NCI-H510A (cell line): ENCODE results near the gene AFMID.
A peak's percentile ranks its signal among the peaks of the same experiment; 100 is the strongest.
"Not testable (repeated sequence)": the region's sequence is repeated elsewhere in the genome, so short reads cannot be mapped to it uniquely, and the experiment has no call there.

Experiments used
- DNase-seq: peaks from one replicate; lab custom pipeline; 2025; lab: John Stamatoyannopoulos, UW

The AFMID gene, protein sequence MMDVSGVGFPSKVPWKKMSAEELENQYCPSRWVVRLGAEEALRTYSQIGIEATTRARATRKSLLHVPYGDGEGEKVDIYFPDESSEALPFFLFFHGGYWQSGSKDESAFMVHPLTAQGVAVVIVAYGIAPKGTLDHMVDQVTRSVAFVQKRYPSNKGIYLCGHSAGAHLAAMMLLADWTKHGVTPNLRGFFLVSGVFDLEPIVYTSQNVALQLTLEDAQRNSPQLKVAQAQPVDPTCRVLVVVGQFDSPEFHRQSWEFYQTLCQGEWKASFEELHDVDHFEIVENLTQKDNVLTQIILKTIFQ

DNA sequence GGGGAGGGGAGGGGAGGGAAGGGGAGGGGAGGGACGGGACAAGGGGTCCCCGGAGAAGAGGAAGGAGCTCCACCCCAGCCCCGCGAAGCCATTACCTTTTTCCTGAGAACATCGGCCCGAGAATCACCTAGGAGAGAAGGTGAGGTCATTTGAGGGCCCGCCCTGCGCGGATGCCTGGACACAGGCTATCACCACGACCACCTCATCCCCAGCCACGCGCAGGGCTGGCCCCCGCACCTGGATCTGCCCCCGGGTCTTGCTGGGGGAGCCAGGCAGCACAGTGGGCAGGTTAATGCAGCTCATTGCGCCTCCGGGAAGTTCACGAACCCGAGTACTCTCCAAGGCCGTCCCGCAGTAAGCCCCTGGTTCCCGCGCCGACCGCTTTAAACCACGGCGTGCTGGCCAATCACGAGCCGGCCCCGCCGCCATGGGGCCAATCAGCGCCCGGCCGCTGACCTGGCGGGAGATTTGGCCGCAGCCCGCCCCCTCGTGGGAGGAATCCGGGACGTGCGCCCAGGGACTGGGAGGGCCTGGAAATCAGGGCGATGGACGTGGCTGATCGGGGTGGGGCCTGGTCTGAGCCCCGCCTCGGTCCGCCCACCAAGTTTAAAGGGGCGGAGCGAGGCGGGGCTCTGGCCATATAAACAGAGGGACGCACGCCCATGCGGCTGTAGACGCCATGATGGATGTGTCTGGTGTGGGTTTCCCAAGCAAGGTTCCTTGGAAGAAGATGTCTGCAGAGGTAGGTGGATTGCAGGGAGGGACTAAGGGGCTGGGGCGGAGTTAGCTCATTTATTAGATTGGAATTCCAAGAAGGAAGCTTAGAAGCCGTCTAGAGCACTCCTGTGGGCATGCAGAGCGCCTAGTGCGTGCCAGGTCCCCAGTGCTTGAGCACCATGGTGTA is at the start of gene AFMID, which contains the start of gene TK1:
Gene AFMID (plus strand): TSS at position 671 of the 904 bp plus-strand sequence. CDS start 9 bp downstream, at position 680.
Gene TK1 (minus strand): TSS at position 361 of the 904 bp plus-strand sequence. CDS start 58 bp downstream, at position 303.
- DNase-seq = peak; percentile 90

DNA sequence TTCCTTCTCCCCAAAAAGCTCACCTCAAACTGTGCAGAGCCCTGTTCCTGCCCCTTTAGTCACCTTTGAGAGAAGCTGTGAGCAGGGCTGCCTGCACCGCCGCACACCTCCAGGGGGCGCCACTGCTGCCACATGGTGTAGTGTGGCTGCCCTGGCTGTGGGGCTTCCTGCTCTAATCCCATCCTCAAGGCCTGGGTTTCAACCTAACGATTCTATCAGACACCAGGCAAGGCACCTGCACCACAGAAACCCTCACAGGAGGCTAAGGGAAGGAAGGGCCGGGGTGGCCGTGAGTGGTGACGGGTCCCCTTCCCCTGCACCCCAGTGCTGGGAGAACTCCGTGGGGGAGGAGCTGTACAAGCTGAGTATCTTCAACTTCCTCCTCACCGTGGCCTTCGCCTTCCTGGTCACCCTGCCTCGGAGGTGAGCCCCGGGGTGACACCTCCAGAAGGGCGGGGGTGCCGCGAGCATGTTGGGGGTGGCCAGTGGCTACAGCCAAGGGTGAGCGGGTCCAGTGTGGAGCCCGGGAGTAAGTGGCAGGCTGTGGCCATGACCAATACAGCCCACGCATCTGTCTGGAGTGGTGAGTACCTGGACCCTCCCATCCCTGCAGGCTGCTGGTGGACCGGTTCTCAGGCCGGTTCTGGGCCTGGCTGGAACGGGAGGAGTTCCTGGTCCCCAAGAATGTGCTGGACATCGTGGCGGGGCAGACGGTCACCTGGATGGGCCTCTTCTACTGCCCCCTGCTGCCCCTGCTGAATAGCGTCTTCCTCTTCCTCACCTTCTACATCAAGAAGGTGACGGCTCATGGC is 49.6 kb upstream of the AFMID start:
- no peak for DNase-seq

DNA sequence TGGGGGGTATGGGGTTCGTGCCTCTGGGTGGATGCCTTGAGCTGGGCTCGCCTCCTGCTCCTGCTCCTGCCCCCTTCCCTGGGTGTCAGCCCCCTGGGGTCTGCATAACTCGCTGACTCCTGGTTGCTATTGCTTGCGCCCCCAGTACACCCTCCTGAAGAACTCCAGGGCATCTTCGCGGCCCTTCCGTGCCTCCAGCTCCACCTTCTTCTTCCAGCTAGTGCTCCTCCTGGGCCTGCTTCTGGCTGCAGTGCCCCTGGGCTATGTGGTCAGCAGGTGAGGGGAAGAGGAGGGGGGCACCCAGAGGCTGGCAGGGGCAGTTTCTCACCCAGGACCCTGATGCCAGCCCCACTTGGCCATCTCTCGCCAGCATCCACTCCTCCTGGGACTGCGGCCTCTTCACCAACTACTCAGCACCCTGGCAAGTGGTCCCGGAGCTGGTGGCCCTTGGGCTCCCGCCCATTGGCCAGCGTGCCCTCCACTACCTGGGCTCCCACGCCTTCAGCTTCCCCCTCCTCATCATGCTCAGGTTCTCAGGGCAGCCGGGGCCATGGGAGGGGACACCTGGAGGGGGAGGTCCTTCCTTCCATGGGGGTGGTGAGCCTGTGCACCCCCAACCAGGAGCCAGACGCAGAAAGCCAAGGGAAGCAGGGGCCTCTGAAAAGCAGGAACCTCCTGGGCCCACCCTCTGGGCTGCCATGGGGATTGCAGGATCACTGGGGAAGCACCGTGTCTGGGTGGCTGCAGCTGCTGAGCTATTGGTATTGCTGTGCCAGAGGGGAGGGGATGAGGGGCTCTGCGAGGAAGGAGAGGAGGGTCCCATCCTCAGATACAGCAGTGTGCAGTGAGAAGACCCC is 48.7 kb upstream of the AFMID start:
- no peak for DNase-seq

DNA sequence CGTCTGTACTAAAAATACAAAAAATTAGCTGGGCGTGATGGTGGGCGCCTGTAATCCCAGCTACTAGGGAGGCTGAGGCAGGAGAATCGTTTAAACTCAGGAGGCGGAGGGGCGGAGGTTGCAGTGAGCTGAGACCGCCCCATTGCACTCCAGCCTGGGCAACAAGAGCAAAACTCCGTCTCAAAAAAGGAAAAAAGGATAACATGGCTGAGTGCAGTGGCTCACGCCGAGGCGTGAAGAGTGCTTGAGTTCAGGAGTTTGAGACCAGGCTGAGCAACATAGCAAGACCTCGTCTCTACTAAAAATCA is 47.3 kb upstream of the AFMID start:
- DNase-seq = not testable (repeated sequence)

DNA sequence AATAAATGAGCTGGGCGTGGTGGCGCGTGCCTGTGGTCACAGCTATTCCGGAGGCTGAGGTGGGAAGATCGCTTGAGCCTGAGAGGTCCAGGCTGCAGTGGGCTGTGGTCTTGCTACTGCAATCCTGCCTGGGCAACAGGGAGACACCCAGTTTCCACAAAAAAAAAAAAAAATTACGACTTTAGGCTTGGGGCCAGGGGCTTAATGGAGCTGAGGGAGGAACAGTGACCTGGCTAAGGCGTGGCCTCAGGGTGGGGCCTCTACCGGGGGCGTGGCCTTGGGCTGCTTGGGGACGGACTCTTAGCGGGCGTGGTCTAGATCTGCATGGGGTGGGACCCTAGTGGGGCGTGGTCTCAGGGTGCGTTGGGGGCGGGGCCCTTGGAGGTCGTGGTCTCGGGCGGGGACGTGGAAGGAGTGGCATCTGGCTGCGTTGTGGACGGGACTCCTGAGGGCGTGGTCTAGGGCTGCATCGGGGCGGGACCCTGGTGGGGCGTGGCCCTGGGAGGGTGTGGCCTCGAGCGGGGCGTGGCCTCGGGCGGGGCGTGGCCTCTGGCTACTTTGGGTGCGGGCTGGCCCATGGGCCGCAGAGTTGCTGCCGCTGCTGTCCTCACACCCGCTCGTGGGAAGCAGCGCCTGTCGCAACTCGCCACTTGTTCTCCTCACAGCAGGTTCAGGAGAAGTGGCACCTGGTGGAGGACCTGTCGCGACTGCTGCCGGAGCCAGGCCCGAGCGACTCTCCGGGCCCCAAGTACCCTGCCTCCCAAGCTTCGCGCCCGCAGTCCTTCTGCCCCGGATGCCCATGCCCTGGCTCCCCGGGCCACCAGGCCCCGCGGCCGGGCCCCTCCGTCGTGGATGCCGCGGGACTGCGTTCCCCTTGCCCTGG is 46.8 kb upstream of the AFMID start:
- no peak for DNase-seq

DNA sequence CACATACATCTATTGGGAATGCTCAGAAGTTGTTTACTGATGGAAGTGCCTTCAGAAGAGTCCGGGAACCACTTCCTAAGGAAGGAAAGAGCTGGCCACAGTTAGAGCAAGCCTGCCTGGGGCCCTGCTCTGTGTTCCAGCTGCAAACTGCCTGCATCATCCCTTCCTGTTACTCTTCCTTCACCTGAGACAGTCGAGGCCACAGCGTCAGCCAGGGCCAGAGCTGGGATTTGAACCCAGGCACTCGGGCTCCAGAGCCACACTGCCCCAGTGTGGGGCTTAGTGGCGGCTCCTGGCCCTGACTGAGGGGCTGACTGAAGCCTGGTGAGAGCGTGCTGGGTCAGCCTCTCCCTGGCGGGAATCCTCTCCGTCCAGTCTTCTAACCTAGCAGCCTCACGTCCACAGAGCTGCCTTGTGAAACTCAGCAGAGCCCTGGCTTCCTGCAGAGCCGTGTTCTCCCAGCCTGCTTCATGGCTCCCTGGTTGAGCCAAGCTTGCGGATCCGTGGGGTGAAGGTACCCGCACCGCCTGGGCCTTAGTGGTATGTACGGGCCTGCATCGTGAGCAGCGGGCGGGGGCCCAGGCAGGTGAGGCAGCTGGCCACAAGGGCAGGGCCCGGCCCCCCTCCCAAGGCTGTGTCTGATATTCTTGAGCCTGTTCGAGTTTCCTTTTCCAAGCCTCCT is 45.6 kb upstream of the AFMID start:
- DNase-seq = no peak

DNA sequence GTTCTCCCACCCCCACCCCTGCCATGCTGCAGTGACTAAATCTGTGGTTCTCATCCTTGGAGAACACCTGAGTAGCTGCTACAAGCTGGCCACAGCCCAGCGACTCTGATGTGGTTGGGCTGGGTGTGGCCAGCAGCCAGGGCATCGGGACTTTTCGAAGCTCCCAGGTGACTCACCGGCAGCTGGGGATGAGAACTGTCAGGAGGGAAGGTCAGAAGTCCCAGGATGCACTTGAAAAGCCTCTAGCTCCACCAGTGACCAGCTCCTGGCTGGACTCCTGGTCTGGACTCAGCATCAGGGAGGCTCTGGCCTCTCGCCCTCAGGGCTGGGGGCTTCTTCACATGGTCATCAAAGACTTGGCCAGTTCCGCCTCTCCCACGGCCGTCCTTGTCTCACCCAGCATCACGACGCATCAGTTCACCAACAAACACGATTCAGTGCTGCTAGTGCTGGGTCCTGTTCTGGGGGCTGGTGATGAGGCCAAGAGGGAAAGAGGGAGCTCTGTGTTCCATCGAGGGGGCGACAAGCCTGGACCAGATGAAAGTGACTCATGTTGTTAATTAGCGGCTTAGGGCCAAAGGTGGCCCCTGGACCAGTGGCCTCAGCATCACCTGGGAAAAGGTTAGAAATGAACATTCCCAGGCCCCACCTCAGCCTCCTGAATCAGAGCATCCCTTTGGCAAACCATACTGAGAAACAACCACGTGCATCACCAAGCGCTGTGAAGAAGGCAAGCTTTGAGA is 44.9 kb upstream of the AFMID start:
- DNase-seq = peak; percentile 56

DNA sequence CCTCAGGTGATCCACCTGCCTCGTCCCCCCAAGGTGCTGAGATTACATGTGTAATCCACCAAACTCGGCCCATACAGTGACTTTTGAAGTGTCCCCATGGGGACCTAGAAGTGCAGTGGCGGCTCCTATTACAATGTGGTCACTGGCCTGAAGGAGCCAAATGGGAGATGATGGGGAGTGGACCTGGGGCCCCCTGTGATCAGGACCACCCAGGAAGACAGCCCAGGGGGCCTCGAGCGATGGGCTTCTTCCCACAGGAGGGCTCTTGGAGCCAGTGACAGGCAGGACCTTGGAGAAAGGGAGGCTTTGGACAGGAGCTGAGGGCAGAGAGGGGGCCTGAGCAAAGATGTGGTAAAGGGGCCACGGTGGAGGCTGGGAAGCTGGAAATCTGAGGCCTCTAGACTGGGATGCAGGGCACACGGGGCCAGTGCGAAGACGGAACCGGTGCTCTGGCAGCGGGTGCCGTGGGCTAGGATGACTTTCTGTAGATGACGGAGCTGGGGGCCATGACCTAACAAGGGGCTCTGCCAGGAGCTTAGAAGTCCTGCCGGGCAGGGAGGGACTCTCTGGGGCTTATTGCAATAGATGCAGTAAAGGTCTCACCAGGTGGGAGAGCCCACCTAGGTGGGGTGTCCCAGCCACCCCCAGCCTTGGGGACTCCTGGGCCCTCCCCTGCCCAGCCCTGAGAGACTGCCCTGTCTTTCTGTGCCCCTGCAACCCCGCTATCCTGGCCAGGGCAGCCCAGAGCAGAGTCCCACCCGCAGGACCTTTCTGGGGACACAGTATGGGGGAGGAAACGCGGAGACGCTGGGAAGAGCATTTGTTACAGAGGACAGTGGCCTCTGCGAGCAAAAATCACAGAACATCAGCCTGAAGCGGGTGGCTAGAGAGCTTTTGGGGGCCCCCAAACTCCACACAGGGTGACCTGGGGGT is 43.7 kb upstream of the AFMID start:
- no peak for DNase-seq

DNA sequence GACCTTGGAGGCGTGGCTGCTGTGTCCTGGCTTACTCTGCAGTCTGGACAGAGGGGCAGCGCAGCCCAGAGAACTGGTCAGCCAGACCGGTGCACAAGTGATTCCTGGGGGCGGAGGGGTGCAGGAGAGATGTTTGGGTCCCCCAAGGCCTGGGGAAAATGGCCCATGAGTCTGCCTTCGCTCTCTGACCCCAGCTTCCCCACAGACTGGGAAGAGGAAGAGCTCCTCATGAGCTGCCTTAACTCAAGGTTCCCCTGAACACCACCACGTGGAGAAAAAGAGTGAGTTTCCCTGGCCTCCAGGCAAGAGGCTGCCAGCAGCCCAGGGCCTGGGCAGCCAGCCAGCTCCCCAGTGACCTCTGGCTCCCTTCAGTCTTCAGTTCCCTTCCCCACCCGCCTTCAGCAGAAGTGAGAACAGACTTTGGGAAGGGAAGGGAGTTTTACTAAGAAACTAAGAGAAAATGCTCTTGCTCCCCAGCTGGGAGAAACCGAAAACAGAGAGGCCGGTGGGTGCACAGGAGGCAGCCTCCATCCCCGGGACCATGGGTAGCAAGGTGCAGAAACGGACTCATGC is 42.9 kb upstream of the AFMID start:
- DNase-seq = no peak

DNA sequence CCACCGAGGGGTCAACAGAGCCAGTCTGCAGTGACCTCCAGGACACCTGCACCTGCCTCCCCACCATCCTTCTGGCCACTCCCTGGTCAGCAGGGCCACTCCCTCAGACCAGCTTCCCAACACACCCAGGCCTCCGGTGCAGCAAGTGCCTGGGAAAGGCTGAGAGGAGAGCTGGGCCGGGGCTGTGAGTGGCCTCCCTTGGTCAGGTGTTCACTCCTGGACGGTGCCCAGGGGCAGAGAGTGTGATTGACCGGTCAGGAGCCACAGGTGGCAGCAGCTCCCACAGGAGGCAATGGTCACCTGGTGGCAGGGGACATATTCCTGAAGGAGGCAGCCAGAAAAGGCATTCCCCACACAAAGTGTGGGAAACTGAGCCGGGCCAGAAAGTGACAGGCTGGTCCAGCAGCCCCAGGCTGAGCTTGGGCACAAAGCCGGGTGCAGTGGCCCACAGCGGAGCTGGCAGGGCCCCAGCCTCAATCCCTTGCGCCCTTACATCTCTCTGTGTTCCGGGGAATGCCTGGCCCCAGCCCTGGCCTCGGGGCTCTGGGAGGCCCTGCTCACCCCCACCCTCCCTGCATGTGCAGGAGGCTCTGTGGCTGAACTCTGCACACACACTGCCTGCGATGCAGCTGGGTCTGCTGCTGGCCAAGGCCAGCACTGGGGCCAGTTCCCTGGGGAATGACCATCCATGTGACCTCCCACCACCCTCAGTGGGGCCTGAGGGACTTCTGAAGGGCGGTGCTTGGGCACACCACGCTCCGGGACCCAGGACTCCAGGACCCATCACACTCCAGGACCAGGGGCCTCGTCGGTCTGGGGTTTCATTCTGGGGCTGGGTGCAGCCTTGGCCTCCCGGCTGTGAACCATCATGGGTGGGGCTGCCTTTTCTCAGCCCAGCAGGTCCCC is 42.2 kb upstream of the AFMID start:
- DNase-seq = no peak

DNA sequence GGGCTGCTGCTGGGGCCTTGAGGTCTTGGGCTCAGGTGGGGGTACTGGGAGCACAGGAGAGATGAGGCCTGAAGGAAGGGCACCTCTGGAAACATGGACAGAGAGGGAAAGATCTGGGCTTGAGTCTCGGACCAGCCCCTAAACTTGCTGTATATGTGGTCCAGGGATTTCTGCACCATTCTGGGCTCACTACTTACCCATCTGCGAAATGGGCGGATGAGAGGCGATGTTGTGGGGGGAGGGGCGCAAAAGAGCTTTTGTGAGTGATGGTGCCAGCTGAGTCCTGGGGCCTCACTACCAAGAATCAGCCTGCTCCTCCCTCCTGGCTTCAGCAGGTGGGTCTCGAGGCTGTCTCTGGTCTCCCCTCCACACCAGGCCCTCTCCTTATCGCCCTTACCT is 40.7 kb upstream of the AFMID start:
- DNase-seq = no peak

DNA sequence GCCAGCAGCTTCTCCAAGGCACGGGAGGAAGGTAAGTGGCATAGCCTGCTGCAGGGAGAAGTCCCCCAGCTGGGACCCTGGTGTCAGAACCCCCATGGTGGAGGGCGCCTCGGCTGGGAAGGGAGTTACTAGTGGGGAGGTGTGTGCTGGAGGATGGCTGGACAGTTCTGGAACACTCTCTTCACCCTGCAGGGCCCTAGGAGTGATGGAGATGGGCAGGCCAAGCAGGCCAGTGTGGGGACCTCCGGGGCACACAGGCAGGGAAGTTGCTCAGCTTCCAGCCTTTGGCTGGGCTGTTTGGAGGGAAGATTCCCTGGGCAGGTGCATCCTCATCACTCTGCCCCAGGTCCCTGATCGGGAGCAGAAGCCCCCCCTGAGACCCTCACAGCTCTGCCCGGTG is 40.3 kb upstream of the AFMID start:
- no peak for DNase-seq

DNA sequence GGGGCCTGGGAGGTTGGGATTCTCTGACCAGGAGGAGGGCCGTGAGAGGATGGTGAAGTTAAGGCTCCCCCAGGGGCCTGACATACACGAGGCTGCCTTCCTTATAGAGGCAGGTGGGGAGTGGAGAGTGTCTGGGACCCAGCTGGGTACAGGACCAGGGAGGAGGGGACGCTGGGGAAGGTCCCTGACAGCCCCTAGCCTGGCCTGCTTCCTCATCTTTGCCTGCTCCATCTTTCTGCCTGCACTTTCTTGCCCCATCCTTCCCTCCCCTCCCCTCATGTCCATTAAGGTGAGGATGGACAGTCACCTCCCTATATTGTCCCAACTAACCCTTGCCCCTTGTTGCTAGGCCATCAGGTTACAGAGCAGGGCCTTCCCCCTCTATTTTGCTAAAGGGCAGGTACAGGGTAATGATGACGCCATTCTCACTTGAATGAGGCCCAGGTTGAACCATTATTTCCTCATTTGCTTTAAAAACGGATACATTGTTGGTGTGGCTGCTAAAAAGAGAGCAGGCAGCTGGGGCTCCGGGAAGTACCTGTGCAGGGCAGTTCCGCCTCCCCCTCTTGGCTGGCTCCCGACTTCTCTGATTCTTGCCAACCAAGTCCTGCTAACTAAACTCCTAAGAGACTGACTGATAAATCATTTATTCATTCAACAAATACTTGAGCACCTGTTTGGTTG is 39.7 kb upstream of the AFMID start:
- DNase-seq = no peak

DNA sequence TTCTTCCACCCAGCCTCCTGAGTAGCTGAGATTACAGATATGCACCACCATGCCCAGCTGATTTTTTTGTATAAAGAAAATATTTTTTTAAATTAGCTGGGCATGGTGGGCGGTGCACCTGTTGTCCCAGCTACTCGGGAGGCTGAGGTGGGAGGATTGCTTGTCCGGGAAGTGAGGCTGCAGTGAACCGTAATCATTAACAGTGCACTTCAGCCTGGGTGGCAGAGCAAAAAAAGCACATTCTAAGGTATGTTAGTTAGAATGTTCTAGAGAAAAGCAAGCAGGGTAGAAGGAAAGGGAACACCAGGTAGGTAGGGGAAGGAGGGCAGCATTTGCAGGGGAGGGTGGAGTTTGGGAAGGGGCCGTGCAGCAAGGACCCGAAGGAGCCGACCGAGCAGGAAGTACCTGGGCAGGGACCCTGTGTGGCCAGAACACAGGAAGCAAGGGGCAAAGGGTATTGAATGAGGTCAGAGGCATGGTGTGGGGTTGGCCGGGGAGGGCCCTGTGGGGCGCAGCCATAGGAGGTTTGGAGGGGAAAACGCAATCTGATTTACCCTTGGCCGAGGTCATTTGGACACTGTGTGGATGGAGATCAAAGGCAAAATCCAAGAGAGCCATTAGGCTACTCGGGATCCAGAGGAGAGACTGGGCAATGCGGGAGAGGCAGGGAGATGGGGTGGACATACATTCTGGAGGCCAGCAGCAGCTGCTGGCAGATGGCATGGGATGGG is 38.7 kb upstream of the AFMID start:
- DNase-seq = no peak

DNA sequence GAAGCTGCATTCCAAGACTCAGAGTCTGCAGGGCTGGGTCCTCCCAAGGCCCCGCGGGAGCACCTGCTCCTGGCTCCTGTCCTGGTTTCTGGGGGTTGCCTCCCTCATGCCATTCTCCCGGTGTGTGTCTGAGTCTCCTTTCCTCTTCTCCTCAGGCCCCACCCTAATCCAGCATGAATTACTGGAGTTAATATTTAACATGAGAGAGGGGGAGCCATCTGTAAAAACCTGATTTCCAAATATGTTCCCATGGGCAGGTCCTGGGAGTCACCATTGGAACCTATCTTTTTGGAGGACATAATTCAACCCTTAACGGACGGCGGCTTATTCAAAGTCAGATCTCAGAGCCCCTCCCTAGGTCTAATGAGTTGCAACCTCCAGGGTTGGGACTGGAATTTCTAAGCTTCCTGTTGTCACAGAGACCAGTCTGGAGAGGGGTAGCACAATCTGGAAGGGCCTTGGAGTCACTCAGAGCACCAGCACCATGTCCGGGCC is 35.6 kb upstream of the AFMID start:
- no peak for DNase-seq
